ENCODE results near the gene FBXL7.
A peak's percentile ranks its signal among the peaks of the same experiment; 100 is the strongest.

Gene FBXL7

DNA sequence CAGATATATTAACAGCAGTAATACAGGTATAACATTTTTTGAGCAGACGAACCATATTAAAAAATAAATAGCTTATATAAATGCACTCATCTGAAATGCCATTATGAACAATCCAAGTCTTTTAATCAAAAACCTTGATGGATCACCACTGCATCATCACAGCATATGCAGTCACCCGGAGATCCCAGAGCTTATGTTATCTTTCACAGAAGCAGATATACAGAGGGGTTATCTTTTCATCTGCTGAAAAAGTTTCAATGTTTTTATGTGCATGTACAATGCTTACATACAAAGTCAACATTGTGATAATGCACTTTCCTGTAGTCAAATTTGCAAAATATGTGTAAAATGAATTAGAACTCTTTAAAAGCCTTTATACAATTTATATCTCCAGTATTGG is 211.9 kb downstream of the FBXL7 start:
- Histone ChIP-seq H3K27me3 (ENCODE audit: insufficient read depth, low read depth, severe bottlenecking) (no peaks in the 10 kb centered on the region), H3K9me3 (ENCODE audit: severe bottlenecking) (no peaks in the 10 kb centered on the region), H3K4me3 (ENCODE audit: low read depth, low read length) (no peak overlapping the region), H3K36me3 (no peaks in the 10 kb centered on the region), H3K27ac (no peak overlapping the region)
- no peak for TF ChIP-seq CTCF (IDR thresholded peaks at IDR 0.05; ENCODE audit: low read depth, low read length)
- no peak for DNase-seq

GRCh38 chr5:15715535-15715934 is 215.6 kb downstream of the FBXL7 start:
- no peak for TF ChIP-seq CTCF (IDR thresholded peaks at IDR 0.05; ENCODE audit: low read depth, low read length)
- H3K4me3 ChIP-seq (ENCODE audit: low read depth, low read length), result no peak overlapping the region
- H3K27me3 ChIP-seq (ENCODE audit: insufficient read depth, low read depth, severe bottlenecking), result no peaks in the 10 kb centered on the region
- H3K9me3 ChIP-seq (ENCODE audit: severe bottlenecking), result no peaks in the 10 kb centered on the region
- H3K27ac ChIP-seq, result no peak overlapping the region
- DNase-seq, result no peak
- no peaks in the 10 kb centered on the region for H3K36me3 ChIP-seq

GRCh38 chr5:15715967-15716366 is 216.0 kb downstream of the FBXL7 start:
- H3K4me3 ChIP-seq (ENCODE audit: low read depth, low read length), result no peak overlapping the region
- H3K9me3 ChIP-seq (ENCODE audit: severe bottlenecking), result no peaks in the 10 kb centered on the region
- no peak overlapping the region for H3K27ac ChIP-seq
- no peaks in the 10 kb centered on the region for H3K27me3 ChIP-seq (ENCODE audit: insufficient read depth, low read depth, severe bottlenecking)
- H3K36me3 ChIP-seq, result no peaks in the 10 kb centered on the region
- no peak for TF ChIP-seq CTCF (IDR thresholded peaks at IDR 0.05; ENCODE audit: low read depth, low read length)
- no peak for DNase-seq

DNA sequence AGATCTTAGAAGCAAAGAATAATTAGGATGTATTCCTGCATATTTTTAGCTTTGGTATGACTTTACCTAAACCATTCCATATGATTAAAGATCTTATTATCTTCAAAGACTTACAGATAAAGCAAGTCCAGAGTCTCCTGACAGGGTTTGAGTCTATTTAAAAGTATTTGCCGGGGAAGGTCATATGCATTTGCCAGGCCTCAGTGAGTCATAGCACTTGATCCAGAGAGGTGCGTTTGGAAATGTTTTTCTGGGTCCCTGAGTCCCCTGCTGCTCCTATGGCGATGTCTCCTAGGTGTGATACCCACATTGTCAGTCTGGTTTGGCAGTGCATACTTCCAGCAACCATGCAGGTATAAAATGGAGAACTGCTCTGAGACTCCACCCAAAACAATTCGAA is 217.0 kb downstream of the FBXL7 start:
- TF ChIP-seq CTCF (IDR thresholded peaks at IDR 0.05; ENCODE audit: low read depth, low read length), result no peak
- no peak for DNase-seq
- H3K27me3 ChIP-seq (ENCODE audit: insufficient read depth, low read depth, severe bottlenecking), result no peaks in the 10 kb centered on the region
- H3K9me3 ChIP-seq (ENCODE audit: severe bottlenecking), result no peaks in the 10 kb centered on the region
- no peak overlapping the region for H3K27ac ChIP-seq
- no peak overlapping the region for H3K4me3 ChIP-seq (ENCODE audit: low read depth, low read length)
- no peaks in the 10 kb centered on the region for H3K36me3 ChIP-seq

- Histone ChIP-seq H3K27me3 (ENCODE audit: insufficient read depth, low read depth, severe bottlenecking) (no peaks in the 10 kb centered on the region), H3K36me3 (no peaks in the 10 kb centered on the region), H3K9me3 (ENCODE audit: severe bottlenecking) (no peaks in the 10 kb centered on the region), H3K4me3 (ENCODE audit: low read depth, low read length) (no peak overlapping the region), H3K27ac (peak overlapping the region; percentile 15; the same call in 1 of the 2 replicates)
- no peak for DNase-seq
- TF ChIP-seq CTCF (IDR thresholded peaks at IDR 0.05; ENCODE audit: low read depth, low read length), result no peak
Observed at GRCh38 chr5:15718421-15719179, 218.6 kb downstream of the FBXL7 start.

GRCh38 chr5:15719784-15720183 is 219.8 kb downstream of the FBXL7 start:
- Histone ChIP-seq H3K36me3 (no peaks in the 10 kb centered on the region), H3K4me3 (ENCODE audit: low read depth, low read length) (no peak overlapping the region), H3K27ac (no peak overlapping the region), H3K9me3 (ENCODE audit: severe bottlenecking) (no peaks in the 10 kb centered on the region), H3K27me3 (ENCODE audit: insufficient read depth, low read depth, severe bottlenecking) (no peaks in the 10 kb centered on the region)
- DNase-seq, result no peak
- no peak for TF ChIP-seq CTCF (IDR thresholded peaks at IDR 0.05; ENCODE audit: low read depth, low read length)

Measured in WERI-Rb-1 (cell line).